ENCODE data around the gene WDR1. TPM values are rescaled to one million over a fixed set of nuclear protein-coding genes. Genes with fewer than 3 reads are reported as not detected.

WDR1 gene
- total and polyA plus RNA-seq, 2 donors from 2014 or later = 176 to 313 TPM

GRCh38 chr4:10160281-10160856, 43.8 kb upstream of the WDR1 start:
- no peak for FAIRE-seq
- no peaks in the 10 kb centered on the region for H3K9me3 ChIP-seq (ENCODE audit: control insufficient read depth in 2 of 3, insufficient read depth in 1 of 3, low read length in 3 of 3)

DNA sequence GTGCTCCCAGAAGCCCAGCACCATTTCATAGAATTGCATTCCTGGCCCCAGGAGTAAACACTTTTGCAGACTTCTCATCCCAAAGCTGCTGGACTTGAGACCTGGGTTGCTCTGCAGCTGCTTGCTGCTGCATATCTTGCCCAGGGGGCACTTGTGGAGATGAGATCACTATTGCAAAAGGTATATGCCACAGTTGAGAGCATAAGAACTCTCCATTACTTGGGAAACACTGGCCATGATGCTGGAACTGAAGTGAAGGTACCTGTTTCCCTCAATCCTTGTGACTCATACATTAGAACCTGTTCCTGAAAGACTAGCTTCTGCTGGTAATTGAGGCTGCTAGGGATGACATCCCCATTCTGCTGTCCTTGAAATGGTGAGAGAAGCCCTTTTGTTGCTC, 43.1 kb upstream of the WDR1 start:
- no peaks in the 10 kb centered on the region for H3K36me3 ChIP-seq (ENCODE audit: control insufficient read depth in 2 of 3, insufficient read depth in 3 of 3, low read length in 3 of 3)
- H3K9me3 ChIP-seq (ENCODE audit: control insufficient read depth in 2 of 3, insufficient read depth in 1 of 3, low read length in 3 of 3) = no peaks in the 10 kb centered on the region
- no peak overlapping the region for H3K9ac ChIP-seq (ENCODE audit: low read length in 3 of 3)
- FAIRE-seq (no peak), DNase-seq (no peak)
- H3K4me1 ChIP-seq (ENCODE audit: control insufficient read depth in 2 of 3, insufficient read depth in 2 of 3, low read depth in 1 of 3, low read length in 3 of 3) = peaks cover 0 to 6% (median 2%) of the 10 kb centered on the region in 3 donors
- no peaks in the 10 kb centered on the region for H3K27me3 ChIP-seq (ENCODE audit: control insufficient read depth, insufficient read depth, low read length)
- H3K27ac ChIP-seq (ENCODE audit: low read depth in 2 of 2, low read length in 2 of 2) = no peak overlapping the region
- no peak for TF ChIP-seq CTCF (IDR thresholded peaks at IDR 0.05; ENCODE audit: borderline replicate concordance, extremely low read depth, insufficient read depth)
- no peak overlapping the region for H3K4me3 ChIP-seq (ENCODE audit: low read length in 3 of 3)
- intact Hi-C loops (cut with DNase I) = no loop called here

More at GRCh38 chr4:10160281-10160856, 43.8 kb upstream of the WDR1 start:
- H3K4me3 ChIP-seq (ENCODE audit: low read length in 3 of 3) = no peak overlapping the region
- no peaks in the 10 kb centered on the region for H3K36me3 ChIP-seq (ENCODE audit: control insufficient read depth in 2 of 3, insufficient read depth in 3 of 3, low read length in 3 of 3)
- no peaks in the 10 kb centered on the region for H3K27me3 ChIP-seq (ENCODE audit: control insufficient read depth, insufficient read depth, low read length)
- DNase-seq = peak in 3 of 5 donors; percentile 13 to 51 (median 29)
- intact Hi-C loops (cut with DNase I) = no loop called here
- H3K4me1 ChIP-seq (ENCODE audit: control insufficient read depth in 2 of 3, insufficient read depth in 2 of 3, low read depth in 1 of 3, low read length in 3 of 3) = peaks cover 0 to 6% (median 2%) of the 10 kb centered on the region in 3 donors
- TF ChIP-seq CTCF (IDR thresholded peaks at IDR 0.05; ENCODE audit: borderline replicate concordance, extremely low read depth, insufficient read depth) = peak; percentile 18
- no peak overlapping the region for H3K9ac ChIP-seq (ENCODE audit: low read length in 3 of 3)
- no peak overlapping the region for H3K27ac ChIP-seq (ENCODE audit: low read depth in 2 of 2, low read length in 2 of 2)

DNA sequence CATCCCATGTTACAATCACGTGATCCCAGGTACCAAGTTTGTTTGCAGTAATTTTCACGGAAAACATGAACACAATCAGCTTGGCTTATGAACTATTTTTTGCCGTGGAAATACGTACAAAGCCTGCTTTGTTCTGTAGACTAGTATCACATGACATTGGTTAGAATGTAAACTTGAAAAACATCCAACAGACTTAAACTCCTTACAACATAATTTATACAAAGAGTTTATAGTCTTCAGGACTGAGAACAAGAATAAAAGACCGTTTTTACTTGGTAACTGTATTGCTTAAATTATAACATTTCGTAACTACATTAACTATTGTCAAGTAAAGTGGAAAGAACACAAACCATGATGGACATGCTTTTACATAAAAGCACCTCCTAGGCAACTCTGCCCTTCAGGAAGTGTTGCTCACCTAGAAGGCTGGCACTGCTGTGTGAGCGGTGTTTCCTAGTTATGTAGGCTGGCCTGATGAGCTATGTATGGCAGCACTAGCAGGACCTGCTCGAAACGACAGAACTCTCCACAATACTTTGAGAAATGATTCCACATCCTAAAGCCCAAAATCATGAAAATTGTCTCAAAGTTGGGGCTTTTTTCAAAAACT, 41.8 kb upstream of the WDR1 start:
- TF ChIP-seq CTCF (IDR thresholded peaks at IDR 0.05; ENCODE audit: borderline replicate concordance, extremely low read depth, insufficient read depth) = no peak
- no peaks in the 10 kb centered on the region for H3K27me3 ChIP-seq (ENCODE audit: control insufficient read depth, insufficient read depth, low read length)
- FAIRE-seq (no peak), DNase-seq (peak in 1 of 5 donors; percentile 54)
- H3K4me3 ChIP-seq (ENCODE audit: low read length in 3 of 3) = no peak overlapping the region
- no peak overlapping the region for H3K9ac ChIP-seq (ENCODE audit: low read length in 3 of 3)
- H3K27ac ChIP-seq (ENCODE audit: low read depth in 2 of 2, low read length in 2 of 2) = no peak overlapping the region
- H3K36me3 ChIP-seq (ENCODE audit: control insufficient read depth in 2 of 3, insufficient read depth in 3 of 3, low read length in 3 of 3) = no peaks in the 10 kb centered on the region
- intact Hi-C loops (cut with DNase I) = no loop called here
- H3K9me3 ChIP-seq (ENCODE audit: control insufficient read depth in 2 of 3, insufficient read depth in 1 of 3, low read length in 3 of 3) = no peaks in the 10 kb centered on the region
- H3K4me1 ChIP-seq (ENCODE audit: control insufficient read depth in 2 of 3, insufficient read depth in 2 of 3, low read depth in 1 of 3, low read length in 3 of 3) = peaks cover 0 to 6% (median 2%) of the 10 kb centered on the region in 3 donors

Data from kidney (tissue), 14 donors.